Prostate gland (tissue), 2 donors: Measurements from ENCODE around the gene PIK3R6. TPM values are rescaled to one million over a fixed set of nuclear protein-coding genes. Genes with fewer than 3 reads are reported as not detected.

Experiments
- DNase-seq: peaks from one replicate; pipeline ENCODE4 v3.0.0-alpha.2; 2019; ENCODE audit warnings: low spot score
- H3K27ac ChIP-seq, 2 donors: fragments of 200-600 bp; sonication (generic); 2 replicates each; pipeline ENCODE4 v1.5.1; 2017 to 2019
- H3K27me3 ChIP-seq: fragments of 200-600 bp; sonication (generic); replicated peaks from 2 replicates; pipeline ENCODE4 v1.5.1; 2019; ENCODE audit not compliant: insufficient read depth
- H3K36me3 ChIP-seq, 2 donors: fragments of 200-600 bp; sonication (generic); 1 replicate in 1 of 2; 2 replicates in 1 of 2; pipeline versions ENCODE4 v1.5.1 to v1.8.1; 2017 to 2019
- H3K4me1 ChIP-seq: fragments of 200-600 bp; sonication (generic); replicated peaks from 2 replicates; pipeline ENCODE4 v1.5.1; 2019
- H3K4me3 ChIP-seq, 2 donors: fragments of 200-600 bp; sonication (generic); 2 replicates each; pipeline ENCODE4 v1.5.1; 2017 to 2019
- H3K9me3 ChIP-seq: fragments of 200-600 bp; sonication (generic); 2 replicates; pipeline ENCODE4 v1.5.1; 2017
- CTCF ChIP-seq, 4 experiments: fragments of 200-600 bp in 2 of 4; fragments of 450-650 bp in 2 of 4; sonication (generic) in 2 of 4; IDR thresholded peaks; 1 replicate in 3 of 4; 2 replicates in 1 of 4; pipeline ENCODE4 v1.5.1; 2016 to 2019; ENCODE audit warnings: antibody characterized with exemption in 4 of 4, mild to moderate bottlenecking in 2 of 4, moderate library complexity in 2 of 4
- POLR2A ChIP-seq: fragments of 450-650 bp; IDR thresholded peaks from one replicate; pipeline ENCODE4 v1.6.1; 2016; ENCODE audit warnings: antibody characterized with exemption, mild to moderate bottlenecking
- POLR2AphosphoS5 ChIP-seq: sonication (generic); formaldehyde crosslinking; IDR thresholded peaks from one replicate; pipeline ENCODE4 v1.6.1; 2017; ENCODE audit warnings: antibody characterized with exemption
- WGBS: methylation state at CpG from one replicate; pipeline ENCODE4 v1.1.5; 2018; 5-methylcytosine and 5-hydroxymethylcytosine counted together
- intact Hi-C: fragments of 100-400 bp; cut with DNase I; formaldehyde crosslinking; loops from one replicate; pipeline ENCODE4 v1.14.2; 2022
- total RNA-seq, 2 donors: library from RNA; depleted of rRNA; stranded (reverse); fragments of >200 nt; gene quantifications; one replicate each; pipeline ENCODE4 v1.1.0, GENCODE V29; 2016

PIK3R6 gene
- total RNA-seq, 2 donors from 2014 or later: 0.18 to 2.6 TPM

- H3K9me3 ChIP-seq: no peaks in the 10 kb centered on the region
- no peak for TF ChIP-seq POLR2A
- no peaks in the 10 kb centered on the region for H3K36me3 ChIP-seq
- H3K4me3 ChIP-seq: no peak overlapping the region
- intact Hi-C loops: no loop called here
- H3K27ac ChIP-seq: no peak overlapping the region
- no peak for DNase-seq
- peaks cover 1% of the 10 kb centered on the region for H3K27me3 ChIP-seq
- H3K4me1 ChIP-seq: no peaks in the 10 kb centered on the region
- 81% methylated on average over 18 of the region's 18 CpGs for WGBS
Measured at GRCh38 chr17:8912084-8912981, 44.9 kb upstream of the PIK3R6 start.

GRCh38 chr17:8910969-8911604, 43.6 kb upstream of the PIK3R6 start:
- no peaks in the 10 kb centered on the region for H3K9me3 ChIP-seq
- H3K4me3 ChIP-seq: no peak overlapping the region
- intact Hi-C loops: no loop called here
- no peaks in the 10 kb centered on the region for H3K4me1 ChIP-seq
- H3K36me3 ChIP-seq: no peaks in the 10 kb centered on the region
- peaks cover 1% of the 10 kb centered on the region for H3K27me3 ChIP-seq
- 79% methylated on average over 18 of the region's 18 CpGs for WGBS
- no peak for TF ChIP-seq POLR2AphosphoS5
- no peak for TF ChIP-seq CTCF (IDR thresholded peaks at IDR 0.05)
- no peak for TF ChIP-seq POLR2A
- H3K27ac ChIP-seq: no peak overlapping the region
- no peak for DNase-seq

GRCh38 chr17:8909586-8910270, 42.3 kb upstream of the PIK3R6 start:
- no peak overlapping the region for H3K4me3 ChIP-seq
- WGBS: 78% methylated on average over 8 of the region's 8 CpGs
- no peaks in the 10 kb centered on the region for H3K36me3 ChIP-seq
- H3K4me1 ChIP-seq: no peaks in the 10 kb centered on the region
- intact Hi-C loops: no loop called here
- TF ChIP-seq POLR2A (no peak), CTCF (IDR thresholded peaks at IDR 0.05) (no peak), POLR2AphosphoS5 (no peak)
- no peak for DNase-seq
- no peak overlapping the region for H3K27ac ChIP-seq
- H3K9me3 ChIP-seq: no peaks in the 10 kb centered on the region
- H3K27me3 ChIP-seq: no peaks in the 10 kb centered on the region

- WGBS: 76% methylated on average over 7 of the region's 7 CpGs
- Histone ChIP-seq H3K4me1 (no peaks in the 10 kb centered on the region), H3K27ac (no peak overlapping the region), H3K4me3 (no peak overlapping the region), H3K9me3 (no peaks in the 10 kb centered on the region), H3K27me3 (no peaks in the 10 kb centered on the region), H3K36me3 (no peaks in the 10 kb centered on the region)
- intact Hi-C loops: no loop called here
- no peak for TF ChIP-seq POLR2AphosphoS5
- no peak for DNase-seq
Measured at GRCh38 chr17:8905331-8905730, 37.9 kb upstream of the PIK3R6 start.

GRCh38 chr17:8904686-8905085, 37.2 kb upstream of the PIK3R6 start:
- H3K4me1 ChIP-seq: no peaks in the 10 kb centered on the region
- intact Hi-C loops: no loop called here
- no peaks in the 10 kb centered on the region for H3K27me3 ChIP-seq

More at GRCh38 chr17:8904686-8905085, 37.2 kb upstream of the PIK3R6 start:
- Histone ChIP-seq H3K36me3 (no peaks in the 10 kb centered on the region), H3K27ac (no peak overlapping the region), H3K9me3 (no peaks in the 10 kb centered on the region), H3K4me3 (no peak overlapping the region)
- TF ChIP-seq CTCF (IDR thresholded peaks at IDR 0.05) (no peak), POLR2AphosphoS5 (no peak), POLR2A (no peak)
- 91% methylated on average over 5 of the region's 5 CpGs for WGBS
- DNase-seq: no peak
